T-helper 17 cell (primary cell): Measurements from ENCODE around the gene CALU. TPM values are rescaled to one million over a fixed set of nuclear protein-coding genes. Genes with fewer than 3 reads are reported as not detected.

Experiments
- ATAC-seq: fragments of 150-1000 bp; cut with Tn5 transposase; 2 replicates; pipeline ENCODE4 v1.10.0; 2021; ENCODE audit warnings: mild to moderate bottlenecking, moderate library complexity
- DNase-seq, 3 donors: peaks; one replicate each; pipeline versions ENCODE4 v3.0.0 to v3.0.0-alpha.2; 2020 to 2021
- H3K9me3 ChIP-seq: one replicate; pipeline ENCODE4 v1.7.0; 2013; ENCODE audit warnings: low read length, mild to moderate bottlenecking; ENCODE audit not compliant: control insufficient read depth, poor library complexity, severe bottlenecking
- H3K27ac Mint-ChIP-seq: one replicate; pipeline ENCODE4 v1.8.0; 2022; ENCODE audit warnings: mild to moderate bottlenecking, moderate library complexity, mixed read lengths
- H3K27me3 Mint-ChIP-seq: one replicate; pipeline ENCODE4 v1.8.0; 2022; ENCODE audit warnings: mixed read lengths
- H3K36me3 Mint-ChIP-seq: one replicate; pipeline ENCODE4 v1.8.0; 2022; ENCODE audit warnings: low read depth, mixed read lengths
- H3K4me1 Mint-ChIP-seq: one replicate; pipeline ENCODE4 v1.8.0; 2022; ENCODE audit warnings: mild to moderate bottlenecking, mixed read lengths
- H3K4me3 Mint-ChIP-seq: one replicate; pipeline ENCODE4 v1.8.0; 2022; ENCODE audit warnings: mild to moderate bottlenecking, moderate library complexity, mixed read lengths
- total RNA-seq, 4 donors: library from RNA in 2 of 4; stranded (reverse) in 2 of 4; gene quantifications; one replicate each; pipeline ENCODE4 v1.2.3 and lab custom pipeline; 2022 to 2026

The CALU gene
- total RNA-seq, 2 donors from 2014 or later: 19.9 to 28.1 TPM

DNA sequence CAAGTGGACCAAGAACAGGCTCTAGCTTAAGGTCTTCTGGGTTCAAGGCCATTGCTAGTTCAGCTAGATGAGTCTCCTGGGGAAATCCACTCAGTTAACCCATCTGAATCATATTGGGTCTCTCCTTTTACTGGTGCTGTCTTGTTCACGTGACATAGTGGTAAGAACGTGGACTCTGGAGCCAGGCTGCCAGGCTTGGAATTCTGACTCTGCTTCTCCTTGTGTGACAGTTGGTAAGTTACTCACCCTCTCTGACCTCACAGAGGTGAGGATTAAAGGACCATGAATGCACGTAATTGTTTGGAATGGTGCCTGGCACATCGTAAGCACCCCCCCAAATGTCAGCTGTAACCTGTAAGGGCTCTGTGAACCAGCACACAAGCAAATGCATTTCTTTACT, 9.7 kb upstream of the CALU start:
- H3K9me3 ChIP-seq: no peaks in the 10 kb centered on the region
- Mint-ChIP-seq H3K4me3 (no peak overlapping the region), H3K27me3 (peaks cover 51% of the 10 kb centered on the region), H3K27ac (no peak overlapping the region), H3K36me3 (peaks cover 9% of the 10 kb centered on the region), H3K4me1 (peaks cover 2% of the 10 kb centered on the region)
- ATAC-seq: no peak
- no peak for DNase-seq

DNA sequence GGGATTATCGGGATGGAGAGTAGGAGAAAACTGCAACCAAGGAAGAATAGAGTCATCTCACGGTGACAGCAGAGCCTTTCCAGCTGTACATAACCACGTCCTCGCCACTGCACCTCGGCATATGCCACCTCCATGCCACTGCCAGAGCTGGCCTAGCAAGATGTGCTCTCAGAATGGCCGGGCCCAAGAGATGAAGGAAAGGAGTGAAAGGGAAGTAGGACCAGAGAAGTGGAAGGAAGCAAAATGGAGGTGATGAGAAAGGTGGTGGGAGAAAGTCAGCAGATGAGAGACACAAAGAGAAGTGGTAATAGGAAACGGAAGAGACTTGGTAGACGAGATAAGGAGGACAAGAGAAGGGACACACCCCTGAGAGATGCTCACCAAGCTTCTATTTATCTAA, 8.0 kb upstream of the CALU start:
- Mint-ChIP-seq H3K4me3 (no peak overlapping the region), H3K4me1 (peaks cover 2% of the 10 kb centered on the region), H3K36me3 (peaks cover 10% of the 10 kb centered on the region), H3K27ac (no peak overlapping the region), H3K27me3 (peaks cover 38% of the 10 kb centered on the region)
- ATAC-seq: no peak
- H3K9me3 ChIP-seq: no peaks in the 10 kb centered on the region
- no peak for DNase-seq

DNA sequence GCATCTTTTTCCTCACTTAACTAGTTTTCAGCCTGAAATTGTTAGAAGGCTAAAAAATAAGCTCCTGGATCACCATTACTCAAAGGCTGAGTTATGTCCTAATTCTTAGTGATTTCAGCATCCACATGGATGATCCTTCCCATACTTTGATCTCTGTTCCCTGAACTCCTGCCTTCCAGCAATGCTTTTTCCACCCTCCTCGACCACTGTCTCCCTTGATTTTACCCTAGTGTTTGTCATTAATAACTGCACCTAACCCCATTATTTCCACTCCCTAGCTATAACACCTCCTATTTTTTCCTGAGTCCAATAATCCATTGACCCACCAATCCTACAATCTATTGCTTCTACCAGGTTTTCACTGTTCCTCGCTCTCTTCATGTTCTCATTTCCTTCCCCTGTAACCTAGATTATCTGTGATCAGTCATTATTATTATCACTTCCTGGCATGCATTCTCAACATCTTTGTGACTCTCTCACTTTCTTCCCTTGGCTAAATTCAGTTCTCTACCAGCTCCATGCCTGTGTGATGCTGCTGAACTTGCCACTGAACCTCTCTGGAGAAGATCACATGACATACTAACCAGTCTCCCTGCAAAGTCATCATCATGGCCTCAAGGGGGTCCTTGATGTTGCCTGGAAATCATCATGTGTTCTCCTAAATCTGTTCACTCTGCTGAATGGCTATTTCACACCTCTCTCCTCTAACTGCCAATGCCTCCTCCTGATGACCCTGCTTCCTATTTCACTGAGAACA, 6.5 kb upstream of the CALU start:
- Mint-ChIP-seq H3K4me3 (no peak overlapping the region), H3K27ac (no peak overlapping the region), H3K27me3 (peaks cover 28% of the 10 kb centered on the region), H3K36me3 (peaks cover 6% of the 10 kb centered on the region), H3K4me1 (peaks cover 2% of the 10 kb centered on the region)
- H3K9me3 ChIP-seq: no peaks in the 10 kb centered on the region
- no peak for ATAC-seq
- DNase-seq: no peak

DNA sequence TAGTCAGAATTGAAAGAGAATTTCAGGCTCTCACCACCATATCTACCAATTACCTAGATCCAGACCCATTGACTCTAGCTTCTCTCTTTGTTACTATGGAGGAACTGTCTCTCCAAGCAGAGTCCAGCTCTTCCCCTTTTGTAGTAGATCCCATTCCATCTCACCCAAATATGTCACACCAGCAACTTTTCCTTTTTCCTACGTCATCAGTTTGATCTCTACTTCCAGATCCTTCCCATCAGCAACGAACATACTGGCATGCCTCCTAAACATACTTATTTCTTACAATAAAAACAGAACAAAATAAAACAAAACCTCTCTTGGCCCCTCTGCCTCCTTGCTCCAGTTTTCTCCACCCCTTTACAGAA, 5.9 kb upstream of the CALU start:
- Mint-ChIP-seq H3K27ac (no peak overlapping the region), H3K4me3 (no peak overlapping the region), H3K27me3 (peaks cover 23% of the 10 kb centered on the region), H3K36me3 (peaks cover 5% of the 10 kb centered on the region), H3K4me1 (peaks cover 5% of the 10 kb centered on the region)
- DNase-seq: no peak
- no peaks in the 10 kb centered on the region for H3K9me3 ChIP-seq
- no peak for ATAC-seq

DNA sequence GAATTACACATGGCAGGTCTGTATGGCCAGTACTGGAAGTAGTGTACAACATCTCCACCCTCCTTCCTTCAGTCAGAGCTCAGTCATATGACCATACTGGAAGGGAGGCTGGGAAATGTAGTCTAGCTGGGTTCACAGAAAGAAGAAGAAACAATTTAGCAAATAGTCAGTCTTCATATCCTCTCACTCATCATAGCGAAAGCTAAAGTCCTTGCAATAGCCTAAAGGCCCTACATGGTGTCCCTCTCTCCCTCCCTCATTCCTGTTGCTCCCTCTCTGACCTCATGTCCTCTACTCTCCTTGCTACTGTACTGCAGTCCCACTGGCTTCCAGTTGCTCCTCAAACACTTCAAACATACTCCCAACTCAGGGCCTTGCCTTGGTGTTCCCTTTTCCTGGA, 4.3 kb upstream of the CALU start:
- Mint-ChIP-seq H3K36me3 (peaks cover 8% of the 10 kb centered on the region), H3K27me3 (peaks cover 23% of the 10 kb centered on the region), H3K27ac (no peak overlapping the region), H3K4me1 (peaks cover 19% of the 10 kb centered on the region), H3K4me3 (no peak overlapping the region)
- DNase-seq (no peak), ATAC-seq (no peak)
- no peaks in the 10 kb centered on the region for H3K9me3 ChIP-seq

DNA sequence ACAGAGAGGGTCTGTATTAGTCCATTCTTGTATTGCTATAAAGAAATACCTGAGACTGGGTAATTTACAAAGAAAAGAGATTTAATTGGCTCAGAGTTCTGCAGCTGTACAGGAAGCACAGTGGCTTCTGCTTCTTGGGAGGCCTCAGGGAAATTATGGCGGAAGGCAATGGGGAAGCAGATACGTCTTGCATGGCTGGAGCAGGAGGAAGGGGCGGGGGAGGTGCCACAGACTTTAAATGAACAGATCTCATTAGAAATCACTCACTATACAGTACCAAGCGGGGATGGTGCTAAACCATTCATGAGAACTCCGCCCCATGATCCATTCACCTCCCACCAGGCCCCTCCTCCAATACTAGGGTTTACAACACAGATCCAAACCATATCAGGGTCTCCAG, 3.7 kb upstream of the CALU start:
- Mint-ChIP-seq H3K4me1 (peaks cover 23% of the 10 kb centered on the region), H3K36me3 (peaks cover 8% of the 10 kb centered on the region), H3K27me3 (peaks cover 23% of the 10 kb centered on the region), H3K27ac (no peak overlapping the region), H3K4me3 (no peak overlapping the region)
- ATAC-seq (no peak), DNase-seq (no peak)
- no peaks in the 10 kb centered on the region for H3K9me3 ChIP-seq

GRCh38 chr7:128737441-128737840, 1.7 kb upstream of the CALU start:
- no peak for ATAC-seq
- H3K36me3 Mint-ChIP-seq: peaks cover 5% of the 10 kb centered on the region
- DNase-seq: no peak
- no peaks in the 10 kb centered on the region for H3K9me3 ChIP-seq
- peaks cover 9% of the 10 kb centered on the region for H3K27me3 Mint-ChIP-seq
- no peak overlapping the region for H3K4me3 Mint-ChIP-seq
- H3K27ac Mint-ChIP-seq: no peak overlapping the region
- H3K4me1 Mint-ChIP-seq: peaks cover 33% of the 10 kb centered on the region

GRCh38 chr7:128737867-128738385, 1.2 kb upstream of the CALU start:
- peaks cover 35% of the 10 kb centered on the region for H3K4me1 Mint-ChIP-seq
- peak overlapping the region; percentile 98 for H3K27ac Mint-ChIP-seq
- H3K27me3 Mint-ChIP-seq: peaks cover 9% of the 10 kb centered on the region
- H3K36me3 Mint-ChIP-seq: peaks cover 5% of the 10 kb centered on the region
- ATAC-seq: no peak
- H3K4me3 Mint-ChIP-seq: peak overlapping the region; percentile 100
- no peaks in the 10 kb centered on the region for H3K9me3 ChIP-seq
- no peak for DNase-seq

DNA sequence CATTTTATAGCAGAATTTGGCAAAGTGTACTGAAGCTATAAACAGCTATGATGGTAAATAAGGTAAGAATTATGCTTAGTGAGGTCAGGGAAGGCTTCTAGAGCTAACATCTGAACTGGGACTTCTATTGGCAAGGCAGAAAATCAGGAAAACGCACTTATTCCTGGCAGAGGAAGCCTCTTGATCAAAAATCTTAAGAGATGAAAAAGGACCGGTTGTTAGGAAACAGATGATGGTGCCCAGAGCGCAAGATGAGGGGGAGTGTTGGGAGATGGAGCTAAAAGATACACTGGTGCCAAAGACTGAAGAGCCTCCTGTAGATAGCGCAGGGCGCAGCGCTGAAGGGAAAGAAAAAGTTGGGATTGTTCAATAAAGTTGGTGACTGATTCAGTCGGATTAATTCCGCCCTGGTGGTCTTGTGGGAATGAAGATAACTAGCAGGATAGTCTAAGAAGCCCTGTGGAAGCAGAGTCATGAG, 550 bp upstream of the CALU start:
- peaks cover 35% of the 10 kb centered on the region for H3K4me1 Mint-ChIP-seq
- peaks cover 9% of the 10 kb centered on the region for H3K27me3 Mint-ChIP-seq
- DNase-seq (no peak), ATAC-seq (no peak)
- peak overlapping the region; percentile 98 for H3K27ac Mint-ChIP-seq
- H3K9me3 ChIP-seq: no peaks in the 10 kb centered on the region
- H3K36me3 Mint-ChIP-seq: peaks cover 5% of the 10 kb centered on the region
- peak overlapping the region; percentile 100 for H3K4me3 Mint-ChIP-seq

DNA sequence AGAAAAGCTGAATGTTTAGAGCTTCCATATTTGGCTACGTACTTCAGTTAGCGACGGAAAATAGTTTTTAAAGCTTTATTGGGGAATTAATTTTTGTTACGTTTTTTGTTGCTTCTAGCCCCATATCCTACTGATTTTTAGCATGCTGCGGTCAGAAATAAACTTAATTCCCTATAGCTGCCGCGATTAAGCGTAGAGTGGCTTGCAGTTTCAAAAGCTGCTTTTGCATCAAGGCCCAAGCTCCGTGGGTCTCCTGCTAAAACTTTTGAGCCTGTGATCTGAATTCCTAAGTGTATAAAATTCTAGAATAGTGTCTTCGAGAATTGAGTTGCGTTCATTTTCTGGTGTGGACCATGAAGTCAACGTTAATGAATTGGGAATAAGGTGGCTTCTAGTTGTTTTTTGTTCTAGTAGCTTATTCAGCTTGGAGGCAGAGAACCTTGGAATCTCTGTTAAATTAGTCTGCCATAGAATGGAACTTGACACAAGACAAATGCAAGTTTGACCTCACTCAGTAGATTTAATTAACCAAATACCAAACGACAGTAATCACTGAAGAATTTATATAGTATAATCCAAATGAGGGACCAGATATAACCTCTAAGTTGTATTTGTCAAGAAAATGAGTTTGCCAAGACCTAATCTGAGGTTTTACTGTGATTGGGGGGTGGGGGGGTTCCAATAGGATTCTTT, 977 bp downstream of the CALU start:
- peak overlapping the region; percentile 100 for H3K4me3 Mint-ChIP-seq
- no peak for ATAC-seq
- DNase-seq: no peak
- H3K36me3 Mint-ChIP-seq: peaks cover 5% of the 10 kb centered on the region
- peak overlapping the region; percentile 98 for H3K27ac Mint-ChIP-seq
- H3K9me3 ChIP-seq: no peaks in the 10 kb centered on the region
- peaks cover 7% of the 10 kb centered on the region for H3K27me3 Mint-ChIP-seq
- peaks cover 38% of the 10 kb centered on the region for H3K4me1 Mint-ChIP-seq

DNA sequence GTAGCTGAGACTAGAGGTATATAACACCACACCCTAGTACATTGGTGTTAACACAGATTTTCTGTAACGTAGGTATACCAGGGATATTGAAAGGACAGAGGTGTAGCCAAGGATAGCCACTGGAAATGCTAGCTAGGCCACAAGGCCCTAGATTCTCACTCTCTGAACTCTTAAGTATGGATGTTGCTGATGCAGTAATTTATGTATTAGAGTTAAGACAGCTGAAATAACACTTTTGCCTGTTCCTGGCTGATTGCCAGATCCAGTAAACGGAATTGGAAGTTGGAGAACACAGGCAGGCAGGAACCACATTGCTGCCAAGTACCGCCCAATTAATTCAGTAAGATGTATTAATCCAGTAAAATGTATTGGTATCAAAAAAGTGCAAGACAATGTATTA, 1.8 kb downstream of the CALU start:
- Mint-ChIP-seq H3K36me3 (peaks cover 4% of the 10 kb centered on the region), H3K4me3 (no peak overlapping the region), H3K4me1 (peaks cover 38% of the 10 kb centered on the region), H3K27ac (no peak overlapping the region), H3K27me3 (peaks cover 4% of the 10 kb centered on the region)
- no peaks in the 10 kb centered on the region for H3K9me3 ChIP-seq
- DNase-seq (no peak), ATAC-seq (no peak)

- no peak for DNase-seq
- no peaks in the 10 kb centered on the region for H3K9me3 ChIP-seq
- H3K27me3 Mint-ChIP-seq: peaks cover 4% of the 10 kb centered on the region
- no peak for ATAC-seq
- peaks cover 2% of the 10 kb centered on the region for H3K36me3 Mint-ChIP-seq
- no peak overlapping the region for H3K4me3 Mint-ChIP-seq
- peaks cover 38% of the 10 kb centered on the region for H3K4me1 Mint-ChIP-seq
- no peak overlapping the region for H3K27ac Mint-ChIP-seq
Measured at GRCh38 chr7:128741491-128741890, 2.3 kb downstream of the CALU start.

DNA sequence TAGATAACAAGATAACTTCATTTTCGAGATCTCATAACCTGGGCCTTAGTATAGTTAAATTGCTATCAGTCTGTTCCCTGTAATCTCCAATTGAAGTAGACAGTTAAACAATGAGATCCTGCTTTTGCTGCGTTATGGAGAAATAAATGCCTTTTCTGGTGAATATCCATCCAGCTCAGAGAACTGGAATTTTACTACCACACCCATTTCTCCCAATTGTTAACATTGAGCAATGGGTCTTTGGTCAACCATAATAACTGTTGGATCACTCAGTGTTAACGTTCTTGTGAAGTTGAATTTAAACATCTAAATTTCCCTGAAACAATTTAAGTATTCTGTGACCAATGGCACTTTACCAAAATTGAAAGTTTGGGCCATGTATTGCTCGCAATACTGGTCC, 3.0 kb downstream of the CALU start:
- H3K9me3 ChIP-seq: no peaks in the 10 kb centered on the region
- ATAC-seq (no peak), DNase-seq (no peak)
- no peaks in the 10 kb centered on the region for H3K27me3 Mint-ChIP-seq
- peaks cover 2% of the 10 kb centered on the region for H3K36me3 Mint-ChIP-seq
- no peak overlapping the region for H3K27ac Mint-ChIP-seq
- H3K4me1 Mint-ChIP-seq: peaks cover 40% of the 10 kb centered on the region
- H3K4me3 Mint-ChIP-seq: no peak overlapping the region
